ENCODE results near the gene IL12RB2.
A peak's percentile ranks its signal among the peaks of the same experiment; 100 is the strongest.

DNA sequence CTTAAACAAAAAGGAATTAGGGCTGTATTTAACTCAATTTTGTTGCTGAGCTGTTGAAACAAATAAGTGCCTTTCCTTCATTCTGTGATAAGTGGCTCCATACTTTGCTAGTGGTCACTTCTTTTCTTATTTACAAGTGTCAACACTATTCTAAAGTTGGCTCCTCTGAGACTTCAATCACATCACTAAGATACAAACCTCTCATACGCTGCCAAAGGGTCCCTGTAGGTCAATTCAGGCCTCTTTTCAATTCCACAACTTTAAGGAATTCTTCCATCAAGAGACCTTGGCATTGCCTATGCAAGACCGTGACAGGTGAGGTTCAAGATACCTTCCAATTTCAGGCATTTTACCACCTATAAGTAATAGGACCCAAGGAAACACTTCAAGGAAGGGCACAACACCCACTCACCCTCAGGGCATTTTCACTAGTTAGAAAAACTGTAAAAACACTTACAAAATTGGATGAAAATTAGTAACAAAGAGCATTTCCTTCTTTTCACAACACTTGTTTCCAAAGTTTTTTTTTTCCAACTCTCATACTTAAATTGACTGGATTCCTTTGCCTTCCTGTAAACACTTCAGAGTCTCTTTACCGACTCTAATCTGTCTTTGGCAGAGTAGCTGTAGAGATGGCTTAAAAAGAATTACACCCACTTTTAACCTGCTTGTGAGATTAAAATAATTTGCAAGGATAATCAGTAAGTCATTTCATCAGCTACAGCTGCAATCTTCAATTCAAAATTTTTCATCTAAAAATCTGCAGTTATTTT lies 98.0 kb downstream of the IL12RB2 start:
- TF ChIP-seq CTCF (IDR thresholded peaks at IDR 0.05) (no peak), POLR2AphosphoS5 (IDR thresholded peaks at IDR 0.05) (peak; percentile 5)
